Occipital lobe (tissue), 2 donors: ENCODE measurements around the gene ZNF529. TPM values are rescaled to one million over a fixed set of nuclear protein-coding genes. Genes with fewer than 3 reads are reported as not detected.

Experiments used
- DNase-seq: peaks from one replicate; lab custom pipeline; 2025; lab: John Stamatoyannopoulos, UW
- total RNA-seq: library from RNA; depleted of rRNA; stranded (reverse); fragments of >200 nt; gene quantifications from one replicate; pipeline ENCODE4 v1.2.3, GENCODE V29; 2014

ZNF529 gene
- total RNA-seq, 1 donor from 2014 or later: 57.9 TPM

DNA sequence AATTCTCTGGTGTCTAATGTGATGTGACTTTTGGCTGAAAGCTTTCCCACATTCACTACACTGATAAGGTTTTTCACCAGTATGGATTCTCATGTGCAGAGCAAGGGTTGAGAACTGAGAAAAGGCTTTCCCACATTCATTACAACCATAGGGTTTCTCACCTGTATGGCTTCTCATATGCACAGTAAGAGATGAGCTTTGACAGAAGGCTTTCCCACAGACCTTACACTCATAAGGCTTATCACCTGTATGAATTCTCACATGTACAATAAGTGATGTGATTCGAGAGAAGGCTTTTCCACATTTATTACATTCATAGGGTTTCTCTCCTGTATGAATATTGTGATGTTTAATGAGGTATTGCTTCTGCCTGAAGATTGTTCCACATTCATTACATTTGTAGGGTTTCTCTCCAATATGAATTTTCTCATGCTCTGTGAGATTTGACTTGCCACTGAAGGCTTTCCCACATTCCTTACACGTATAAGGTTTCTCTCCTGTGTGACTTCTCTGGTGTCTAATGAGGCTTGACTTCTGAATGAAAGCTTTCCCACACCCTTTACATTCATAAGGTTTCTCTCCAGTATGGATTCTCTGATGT is 59.0 kb downstream of the ZNF529 start:
- no peak for DNase-seq

GRCh38 chr19:36508325-36508724 is 64.8 kb downstream of the ZNF529 start:
- DNase-seq: no peak

DNA sequence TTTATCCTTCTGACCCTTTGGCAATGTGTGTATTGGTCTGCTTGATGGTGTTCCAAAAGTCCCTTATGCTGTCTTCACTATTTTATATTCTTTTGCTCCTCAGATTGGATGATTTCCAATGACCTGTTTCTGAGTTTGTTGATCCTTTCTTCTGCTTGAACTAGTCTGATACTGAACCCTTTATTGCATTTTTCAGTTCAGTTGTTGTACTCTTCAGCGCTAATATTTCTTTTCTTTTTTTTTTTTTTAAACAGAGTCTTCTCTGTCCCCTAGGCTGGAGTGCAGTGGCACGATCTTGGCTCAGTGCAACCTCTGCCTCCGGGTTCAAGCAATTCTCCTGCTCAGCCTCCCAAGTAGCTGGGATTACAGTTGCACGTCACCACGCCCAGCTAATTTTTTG is 71.1 kb downstream of the ZNF529 start:
- DNase-seq: no peak

DNA sequence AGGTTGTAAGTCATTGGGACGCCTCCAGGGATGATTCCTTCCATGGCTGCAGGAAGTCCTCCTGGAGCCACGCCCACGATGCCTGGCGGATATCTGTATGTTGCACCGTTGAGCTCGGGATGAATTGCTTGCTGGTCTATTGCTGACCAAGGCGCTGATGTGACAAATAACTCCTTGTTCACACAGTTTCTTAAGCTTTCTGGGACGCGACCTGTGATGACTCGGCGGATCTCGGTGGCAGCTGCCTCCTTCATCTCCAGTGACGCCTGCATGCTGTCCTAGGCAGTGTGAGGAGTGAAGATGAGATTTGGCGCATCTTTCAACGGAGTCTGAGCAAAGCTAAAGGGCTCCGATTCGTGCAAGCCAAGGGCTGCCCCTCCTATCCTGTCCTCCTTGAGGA is 76.1 kb downstream of the ZNF529 start:
- DNase-seq: no peak

Other genes starting within 250 kb of the ZNF529 start
- gene ZFP14, start 194.1 kb downstream of the ZNF529 start, total RNA-seq: 61.1 TPM
- gene ZFP82, start 154.6 kb downstream of the ZNF529 start, total RNA-seq: 45.5 TPM
- 60.7 TPM for gene ZNF566, start 83.7 kb downstream of the ZNF529 start, total RNA-seq
- gene ZNF260, start 45.0 kb downstream of the ZNF529 start, total RNA-seq: 48.4 TPM
- 110 TPM for gene ZNF382, start 32.0 kb upstream of the ZNF529 start, total RNA-seq
- gene ZNF461, start 93.5 kb upstream of the ZNF529 start, total RNA-seq: 45.9 TPM
- 19.2 TPM for gene ZNF567, start 114.3 kb upstream of the ZNF529 start, total RNA-seq
- gene ZNF850, start 199.5 kb upstream of the ZNF529 start, total RNA-seq: 7.5 TPM